ENCODE measurements around the gene CEP19.

DNA sequence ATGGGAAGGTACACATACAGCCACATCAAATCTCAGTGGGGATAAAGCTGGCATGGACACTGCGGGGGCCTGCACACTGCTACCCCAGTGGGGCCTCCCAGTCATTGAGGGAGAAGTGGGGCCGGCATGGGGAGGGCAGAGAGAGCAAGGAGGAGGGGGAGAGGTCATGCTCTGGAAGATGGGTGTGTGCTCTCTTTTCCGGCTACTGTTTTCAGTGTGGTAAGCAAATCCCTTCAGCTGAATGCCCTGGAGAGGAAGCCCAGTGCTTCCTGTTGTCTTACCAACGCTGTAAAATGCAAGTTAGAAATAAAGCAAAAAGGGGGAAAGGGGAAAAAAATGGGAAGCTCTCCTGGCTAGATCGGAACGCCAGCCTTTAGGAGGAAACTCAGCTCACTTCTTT is 41.7 kb downstream of the CEP19 start:
- no peak for TF ChIP-seq POLR2A (IDR thresholded peaks at IDR 0.05)
- TF ChIP-seq, protein P1, sequence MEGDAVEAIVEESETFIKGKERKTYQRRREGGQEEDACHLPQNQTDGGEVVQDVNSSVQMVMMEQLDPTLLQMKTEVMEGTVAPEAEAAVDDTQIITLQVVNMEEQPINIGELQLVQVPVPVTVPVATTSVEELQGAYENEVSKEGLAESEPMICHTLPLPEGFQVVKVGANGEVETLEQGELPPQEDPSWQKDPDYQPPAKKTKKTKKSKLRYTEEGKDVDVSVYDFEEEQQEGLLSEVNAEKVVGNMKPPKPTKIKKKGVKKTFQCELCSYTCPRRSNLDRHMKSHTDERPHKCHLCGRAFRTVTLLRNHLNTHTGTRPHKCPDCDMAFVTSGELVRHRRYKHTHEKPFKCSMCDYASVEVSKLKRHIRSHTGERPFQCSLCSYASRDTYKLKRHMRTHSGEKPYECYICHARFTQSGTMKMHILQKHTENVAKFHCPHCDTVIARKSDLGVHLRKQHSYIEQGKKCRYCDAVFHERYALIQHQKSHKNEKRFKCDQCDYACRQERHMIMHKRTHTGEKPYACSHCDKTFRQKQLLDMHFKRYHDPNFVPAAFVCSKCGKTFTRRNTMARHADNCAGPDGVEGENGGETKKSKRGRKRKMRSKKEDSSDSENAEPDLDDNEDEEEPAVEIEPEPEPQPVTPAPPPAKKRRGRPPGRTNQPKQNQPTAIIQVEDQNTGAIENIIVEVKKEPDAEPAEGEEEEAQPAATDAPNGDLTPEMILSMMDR (IDR thresholded peaks at IDR 0.05), result no peak
